Gastroesophageal sphincter (tissue), 4 donors: ENCODE results near the gene DMGDH. TPM values are rescaled to one million over a fixed set of nuclear protein-coding genes. Genes with fewer than 3 reads are reported as not detected.

Source experiments
- ATAC-seq: fragments of 150-250 bp; one replicate; pipeline ENCODE4 v1.9.1; 2016; ENCODE audit warnings: mild to moderate bottlenecking, moderate library complexity
- H3K27ac ChIP-seq, 4 donors: fragments of 200-600 bp; sonication (generic) in 3 of 4; 1 replicate in 3 of 4; 2 replicates in 1 of 4; pipeline ENCODE4 v1.5.1; 2016 to 2019
- H3K27me3 ChIP-seq: fragments of 200-600 bp; sonication (generic); one replicate; pipeline ENCODE4 v1.5.1; 2019
- H3K36me3 ChIP-seq, 2 donors: fragments of 200-600 bp; sonication (generic); one replicate each; pipeline ENCODE4 v1.5.1; 2019; ENCODE audit warnings: control low read depth in 1 of 2
- H3K4me1 ChIP-seq, 3 donors: fragments of 200-600 bp; sonication (generic); 1 replicate in 2 of 3; 2 replicates in 1 of 3; pipeline ENCODE4 v1.5.1; 2016 to 2019; ENCODE audit warnings: control low read depth in 2 of 3
- H3K4me3 ChIP-seq, 2 donors: fragments of 200-600 bp; sonication (generic); one replicate each; pipeline ENCODE4 v1.5.1; 2019; ENCODE audit warnings: mild to moderate bottlenecking in 1 of 2, moderate library complexity in 1 of 2
- H3K9me3 ChIP-seq, 3 donors: fragments of 200-600 bp; sonication (generic); one replicate each; pipeline ENCODE4 v1.5.1; 2017 to 2019; ENCODE audit warnings: control low read depth in 2 of 3
- CTCF ChIP-seq, 4 experiments: fragments of 200-600 bp in 2 of 4; fragments of 450-650 bp in 2 of 4; sonication (generic) in 1 of 4; IDR thresholded peaks; one replicate each; pipeline ENCODE4 v1.5.1; 2017 to 2019; ENCODE audit warnings: antibody characterized with exemption in 4 of 4, mild to moderate bottlenecking in 2 of 4, moderate library complexity in 2 of 4
- EP300 ChIP-seq: sonication (generic); formaldehyde crosslinking; IDR thresholded peaks from one replicate; pipeline ENCODE4 v1.6.1; 2017; ENCODE audit warnings: antibody characterized with exemption, mild to moderate bottlenecking
- POLR2A ChIP-seq, 2 donors: fragments of 450-650 bp; IDR thresholded peaks; one replicate each; pipeline ENCODE4 v1.6.1; 2017; ENCODE audit warnings: antibody characterized with exemption in 2 of 2, mild to moderate bottlenecking in 2 of 2, moderate library complexity in 1 of 2
- POLR2AphosphoS5 ChIP-seq: sonication (generic); formaldehyde crosslinking; IDR thresholded peaks from one replicate; pipeline ENCODE4 v1.6.1; 2017; ENCODE audit warnings: antibody characterized with exemption
- WGBS, 2 donors: methylation state at CpG; one replicate each; pipeline ENCODE4 v1.1.5; 2018; ENCODE audit warnings: low coverage in 1 of 2; 5-methylcytosine and 5-hydroxymethylcytosine counted together
- total RNA-seq, 4 donors: library from RNA; depleted of rRNA; stranded (reverse); fragments of >200 nt; gene quantifications; one replicate each; pipeline ENCODE4 v1.1.0, GENCODE V29; 2016

The DMGDH gene
- total RNA-seq, 4 donors from 2014 or later, result 4.7 to 7.3 (median 6.0) TPM

DNA sequence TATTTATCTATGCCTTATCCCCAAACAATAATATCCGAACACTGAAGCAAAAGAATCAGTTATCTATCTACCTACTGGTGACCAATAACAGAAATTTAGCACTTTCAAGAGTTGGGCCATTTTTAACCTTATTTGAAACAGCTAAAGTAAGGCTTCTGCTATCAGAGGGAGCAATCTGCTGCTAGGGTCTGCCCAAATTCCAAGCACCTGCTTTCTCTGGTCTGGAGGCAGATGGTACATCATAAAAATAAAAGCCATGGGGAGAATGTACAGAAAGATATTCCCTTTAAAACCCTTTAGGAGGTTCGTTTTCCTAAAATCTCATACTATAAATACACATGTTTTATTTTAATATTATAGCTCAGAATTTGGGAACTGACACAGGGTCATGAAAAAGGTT, 46.7 kb downstream of the DMGDH start:
- peaks cover 0 to 46% (median 0%) of the 10 kb centered on the region in 3 donors for H3K4me1 ChIP-seq
- no peaks in the 10 kb centered on the region for H3K9me3 ChIP-seq
- no peak for ATAC-seq
- peak overlapping the region in 2 of 4 donors; percentile 81 to 83 for H3K27ac ChIP-seq
- no peaks in the 10 kb centered on the region for H3K27me3 ChIP-seq
- TF ChIP-seq POLR2A (IDR thresholded peaks at IDR 0.05) (no peak), POLR2AphosphoS5 (no peak), CTCF (IDR thresholded peaks at IDR 0.05) (no peak), EP300 (no peak)
- WGBS, 2 donors, result 53 to 89% methylated on average over 2 of the region's 2 CpGs
- H3K36me3 ChIP-seq, result no peaks in the 10 kb centered on the region
- no peak overlapping the region for H3K4me3 ChIP-seq

GRCh38 chr5:79021753-79022152, 47.7 kb downstream of the DMGDH start:
- Histone ChIP-seq H3K36me3 (no peaks in the 10 kb centered on the region), H3K27me3 (no peaks in the 10 kb centered on the region), H3K4me1 (peaks cover 0 to 46% (median 0%) of the 10 kb centered on the region in 3 donors), H3K9me3 (no peaks in the 10 kb centered on the region), H3K4me3 (no peak overlapping the region), H3K27ac (peak overlapping the region in 3 of 4 donors; percentile 76 to 83 (median 81))
- no peak for TF ChIP-seq POLR2A (IDR thresholded peaks at IDR 0.05)
- no peak for TF ChIP-seq POLR2AphosphoS5
- TF ChIP-seq CTCF (IDR thresholded peaks at IDR 0.05), result no peak
- TF ChIP-seq EP300, result no peak
- WGBS, 2 donors, result 32 to 100% methylated on average over 1 to 4 of the region's 4 CpGs
- ATAC-seq, result no peak

GRCh38 chr5:79020861-79021561, 48.5 kb downstream of the DMGDH start:
- H3K9me3 ChIP-seq, result no peaks in the 10 kb centered on the region
- peak; percentile 83 for ATAC-seq
- H3K27me3 ChIP-seq, result no peaks in the 10 kb centered on the region
- TF ChIP-seq CTCF (IDR thresholded peaks at IDR 0.05) (peak; percentile 67 to 87 (median 70)), POLR2A (IDR thresholded peaks at IDR 0.05) (no peak)
- H3K27ac ChIP-seq, result peak overlapping the region; percentile 50 to 83 (median 78)
- H3K4me1 ChIP-seq, result peaks cover 0 to 46% (median 0%) of the 10 kb centered on the region in 3 donors
- peak overlapping the region in 1 of 2 donors; percentile 12 for H3K4me3 ChIP-seq
- H3K36me3 ChIP-seq, result no peaks in the 10 kb centered on the region
- WGBS, 2 donors, result 9 to 14% methylated on average over 12 to 14 of the region's 14 CpGs

DNA sequence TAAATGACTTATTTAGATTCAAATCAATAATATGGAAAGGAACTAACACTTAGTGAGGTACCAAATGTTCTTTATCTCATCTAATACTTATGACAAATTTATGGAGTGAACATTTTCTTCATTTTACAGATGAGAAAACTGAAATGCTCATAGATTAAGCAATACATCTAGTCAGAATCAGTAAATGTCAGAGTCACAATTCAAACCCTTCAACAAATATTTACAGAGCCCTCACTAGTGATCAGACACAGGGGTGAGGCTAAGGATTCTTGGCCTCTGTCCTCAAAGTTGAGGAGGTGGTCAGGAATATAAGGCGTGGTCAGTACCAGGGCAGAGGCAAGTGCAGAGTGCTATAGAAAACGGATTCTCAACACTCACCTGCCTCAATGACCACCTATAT, 54.8 kb downstream of the DMGDH start:
- Histone ChIP-seq H3K9me3 (peaks cover 0 to 14% (median 0%) of the 10 kb centered on the region in 3 donors), H3K4me1 (no peaks in the 10 kb centered on the region), H3K27me3 (no peaks in the 10 kb centered on the region), H3K4me3 (no peak overlapping the region), H3K27ac (no peak overlapping the region), H3K36me3 (no peaks in the 10 kb centered on the region)
- TF ChIP-seq POLR2AphosphoS5 (no peak), POLR2A (IDR thresholded peaks at IDR 0.05) (no peak), CTCF (IDR thresholded peaks at IDR 0.05) (no peak), EP300 (no peak)
- ATAC-seq, result no peak
- WGBS, 2 donors, result 80 to 100% methylated on average over 1 to 2 of the region's 2 CpGs

DNA sequence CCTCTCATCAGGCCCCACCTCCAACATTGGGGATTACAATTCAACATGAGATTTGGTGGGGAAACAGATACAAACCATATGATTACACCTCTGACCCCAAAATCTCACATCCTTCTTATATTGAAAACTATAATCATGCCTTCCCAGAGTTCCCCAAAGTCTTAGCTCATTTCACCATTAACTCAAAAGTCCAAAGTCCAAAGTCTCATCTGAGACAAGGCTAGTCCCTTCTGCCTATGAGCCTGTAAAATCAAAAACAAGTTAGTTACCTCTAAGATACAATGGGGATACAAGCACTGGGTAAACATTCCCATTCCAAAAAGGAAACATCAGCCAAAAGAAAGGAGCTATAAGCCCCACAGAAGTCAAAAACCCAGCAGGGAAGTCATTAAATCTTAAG, 57.6 kb downstream of the DMGDH start:
- TF ChIP-seq POLR2AphosphoS5, result no peak
- no peak for ATAC-seq
- peaks cover 0 to 14% (median 0%) of the 10 kb centered on the region in 3 donors for H3K9me3 ChIP-seq
- H3K27ac ChIP-seq, result no peak overlapping the region
- H3K27me3 ChIP-seq, result no peaks in the 10 kb centered on the region
- no peaks in the 10 kb centered on the region for H3K36me3 ChIP-seq
- H3K4me3 ChIP-seq, result no peak overlapping the region
- H3K4me1 ChIP-seq, result no peaks in the 10 kb centered on the region
